ENCODE measurements around the gene NTRK2.

Gene NTRK2

DNA sequence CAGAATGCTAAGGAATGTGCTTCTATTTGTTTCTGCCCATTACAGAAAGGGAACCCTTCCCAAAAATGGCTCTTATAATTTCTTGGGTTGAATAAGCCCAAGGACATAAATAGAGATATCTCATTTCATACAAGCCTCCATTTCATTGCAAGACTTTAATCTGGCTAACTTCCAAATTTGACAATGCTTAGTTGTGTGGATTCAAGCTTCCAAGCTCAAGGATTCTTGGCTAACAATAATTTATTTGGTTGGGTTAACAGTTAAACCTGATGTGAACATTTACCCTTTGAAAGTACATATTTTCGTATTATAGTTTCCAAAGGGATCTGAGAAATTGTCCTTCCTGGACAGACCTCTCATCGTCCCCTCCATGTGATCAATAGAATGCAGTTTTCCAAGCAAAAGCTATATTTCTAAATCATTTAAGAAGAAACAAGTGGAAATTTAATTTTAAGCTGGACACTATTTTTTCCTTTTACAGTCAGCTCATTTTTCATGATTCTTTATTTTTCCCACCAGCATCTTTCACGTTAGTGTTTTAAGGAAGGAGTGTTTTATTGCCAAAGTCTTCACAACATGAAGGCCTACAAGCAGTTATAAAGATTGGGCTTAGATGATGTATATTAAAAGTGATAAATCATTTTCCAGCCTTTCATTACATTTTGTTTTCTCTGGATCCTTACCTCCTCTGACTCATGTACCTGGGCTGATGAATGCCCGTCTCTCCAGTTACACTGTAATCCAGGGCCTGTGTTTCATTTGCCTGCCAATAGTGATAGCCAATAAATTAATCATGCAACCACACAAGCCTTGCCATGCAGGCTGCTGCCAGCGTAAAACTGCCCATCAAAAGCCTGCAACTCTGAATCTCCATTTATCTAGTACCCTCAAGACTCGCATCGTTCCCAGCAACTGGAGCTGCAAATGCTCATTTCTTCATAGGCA is 176.7 kb downstream of the NTRK2 start:
- DNase-seq (ENCODE audit: low read depth in 1 of 2, low spot score in 1 of 2), result no peak
- in situ Hi-C loops (cut with HindIII; ENCODE audit: low pct_unique_long_range_greater_than_20kb, low sequenced_read_pairs), result no loop called here
- TF ChIP-seq JUND (IDR thresholded peaks at IDR 0.05; ENCODE audit: low read depth), result no peak

DNA sequence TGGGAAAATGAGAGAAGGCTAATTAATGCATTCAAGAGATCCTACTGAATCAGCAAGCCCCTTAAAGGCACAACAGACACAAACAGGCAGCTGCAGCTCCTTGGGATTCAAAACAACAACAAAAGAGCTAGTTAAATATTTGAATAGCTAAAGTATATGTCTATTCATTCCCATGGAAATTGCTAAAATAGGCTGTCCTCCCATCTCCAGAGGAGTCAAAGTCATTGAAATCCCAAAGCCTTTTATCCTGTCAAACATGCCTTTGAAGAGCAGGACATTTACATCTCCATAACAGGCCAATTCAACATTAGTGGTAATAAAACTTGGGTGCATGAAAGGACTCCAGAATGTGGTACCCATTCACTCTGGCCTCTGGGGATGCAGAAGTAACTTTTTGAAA is 177.4 kb downstream of the NTRK2 start:
- no peak for TF ChIP-seq JUND (IDR thresholded peaks at IDR 0.05; ENCODE audit: low read depth)
- in situ Hi-C loops (cut with HindIII; ENCODE audit: low pct_unique_long_range_greater_than_20kb, low sequenced_read_pairs), result no loop called here
- no peak for DNase-seq (ENCODE audit: low read depth in 1 of 2, low spot score in 1 of 2)

DNA sequence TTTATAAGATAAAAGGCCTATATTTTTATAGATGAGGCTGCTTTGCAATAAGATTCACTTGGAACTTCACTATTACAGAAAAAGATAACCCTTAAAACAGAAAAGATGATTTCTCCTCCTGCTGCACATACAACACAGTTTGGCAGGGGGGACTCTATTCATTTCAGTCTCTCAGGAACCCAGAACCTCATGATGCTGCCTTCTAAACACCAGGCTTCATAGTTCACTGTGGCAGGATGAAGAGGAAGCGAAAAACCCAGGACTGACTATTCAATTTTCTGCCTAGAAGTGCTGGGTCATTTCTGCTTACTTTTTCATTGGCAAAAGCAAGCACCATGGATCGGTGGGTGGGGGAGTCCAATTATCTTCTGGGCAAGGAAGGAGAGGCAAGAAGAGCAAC is 179.5 kb downstream of the NTRK2 start:
- no peak for DNase-seq (ENCODE audit: low read depth in 1 of 2, low spot score in 1 of 2)
- no peak for TF ChIP-seq JUND (IDR thresholded peaks at IDR 0.05; ENCODE audit: low read depth)
- in situ Hi-C loops (cut with HindIII; ENCODE audit: low pct_unique_long_range_greater_than_20kb, low sequenced_read_pairs), result no loop called here

DNA sequence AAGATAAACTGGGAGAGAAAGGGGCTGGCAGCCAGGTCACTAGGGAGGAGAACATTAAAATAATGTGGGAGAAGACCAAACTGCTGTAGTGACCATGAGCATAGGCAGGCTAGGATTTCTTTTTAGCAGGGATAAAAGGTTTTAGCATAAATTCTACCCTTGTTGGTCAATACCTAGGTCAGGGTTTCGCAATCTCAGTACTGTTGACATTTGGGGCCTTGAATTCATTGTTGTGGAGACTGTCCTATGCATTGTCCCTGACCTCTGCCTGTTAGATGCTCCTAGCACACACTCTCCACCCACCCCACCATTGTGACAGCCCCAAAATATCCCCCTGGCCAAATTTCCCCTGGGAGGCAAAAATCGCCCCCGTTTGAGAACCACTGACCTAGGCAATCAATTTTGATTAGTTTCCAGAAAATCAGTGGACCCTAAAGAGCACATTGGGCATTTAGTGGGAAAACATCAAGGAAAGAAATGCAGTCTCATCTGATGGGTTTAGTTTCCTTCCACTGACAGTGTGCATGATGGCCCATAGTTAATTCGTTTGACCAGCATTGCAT is 181.4 kb downstream of the NTRK2 start:
- in situ Hi-C loops (cut with HindIII; ENCODE audit: low pct_unique_long_range_greater_than_20kb, low sequenced_read_pairs), result no loop called here
- no peak for DNase-seq (ENCODE audit: low read depth in 1 of 2, low spot score in 1 of 2)
- no peak for TF ChIP-seq JUND (IDR thresholded peaks at IDR 0.05; ENCODE audit: low read depth)

DNA sequence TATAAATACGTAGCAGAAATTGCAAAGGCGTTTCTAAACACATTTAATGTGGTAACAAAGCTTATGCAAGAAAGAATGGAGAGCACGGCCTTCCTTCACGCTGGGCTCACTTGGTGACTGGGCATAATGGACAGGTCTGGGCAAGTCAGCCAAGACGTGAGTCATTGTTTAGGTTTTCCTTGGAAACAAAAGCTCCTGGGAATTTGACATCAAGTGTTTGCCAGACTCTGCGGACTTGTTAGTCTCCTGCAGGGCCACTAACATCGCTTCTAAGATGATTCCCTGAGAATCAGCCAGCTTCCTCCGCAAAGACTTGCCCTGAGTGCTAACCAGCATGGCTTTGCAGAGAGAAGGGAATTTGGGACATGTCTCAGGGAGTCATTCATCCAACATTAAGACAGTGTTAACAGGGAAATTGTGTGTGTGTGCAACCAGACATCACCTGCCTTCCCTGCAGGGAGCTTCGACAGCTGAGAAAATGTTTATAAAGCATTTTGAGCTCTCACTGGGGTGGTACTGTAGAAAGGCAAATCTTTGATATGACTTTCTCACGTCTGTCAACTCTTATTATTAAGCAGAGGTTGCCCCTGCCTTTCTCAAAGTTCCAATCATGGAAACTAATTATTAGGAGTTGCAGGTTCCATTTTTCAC is 182.5 kb downstream of the NTRK2 start:
- DNase-seq (ENCODE audit: low read depth in 1 of 2, low spot score in 1 of 2), result peak in 1 of 2 experiments; percentile 83
- no peak for TF ChIP-seq JUND (IDR thresholded peaks at IDR 0.05; ENCODE audit: low read depth)
- in situ Hi-C loops (cut with HindIII; ENCODE audit: low pct_unique_long_range_greater_than_20kb, low sequenced_read_pairs), result no loop called here

DNA sequence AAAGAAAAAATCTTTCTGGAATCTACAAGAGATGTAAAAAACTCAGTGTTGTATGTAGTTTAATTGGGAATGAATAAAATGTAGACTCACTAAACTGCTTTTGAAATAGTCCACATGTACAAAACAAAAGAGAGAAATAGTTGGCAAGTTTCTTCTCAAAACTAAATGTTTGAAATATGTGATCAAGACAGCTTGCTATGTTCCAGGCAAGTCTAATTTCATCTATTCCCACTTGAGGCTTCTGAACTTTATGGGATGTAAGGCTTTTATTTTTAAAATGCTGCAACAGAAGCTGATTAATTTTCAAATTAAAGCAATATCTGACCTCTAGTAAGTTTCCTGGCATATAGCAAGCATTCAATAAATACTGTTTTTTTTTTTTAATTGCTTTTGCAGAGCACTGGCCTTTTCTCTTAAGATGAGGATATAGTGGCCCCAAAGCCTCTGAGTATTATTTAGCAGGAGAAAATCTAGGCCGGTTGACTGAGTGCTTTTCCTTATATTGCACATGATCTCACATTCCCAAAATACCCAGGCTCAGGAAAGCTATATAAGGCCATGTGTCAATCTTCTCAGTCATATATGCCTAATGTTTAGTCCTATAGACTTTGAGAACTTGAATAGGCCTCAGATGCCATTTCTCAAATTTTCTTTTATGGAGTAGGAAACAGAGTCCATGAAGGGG is 183.2 kb downstream of the NTRK2 start:
- in situ Hi-C loops (cut with HindIII; ENCODE audit: low pct_unique_long_range_greater_than_20kb, low sequenced_read_pairs), result no loop called here
- DNase-seq (ENCODE audit: low read depth in 1 of 2, low spot score in 1 of 2), result no peak
- TF ChIP-seq JUND (IDR thresholded peaks at IDR 0.05; ENCODE audit: low read depth), result no peak

DNA sequence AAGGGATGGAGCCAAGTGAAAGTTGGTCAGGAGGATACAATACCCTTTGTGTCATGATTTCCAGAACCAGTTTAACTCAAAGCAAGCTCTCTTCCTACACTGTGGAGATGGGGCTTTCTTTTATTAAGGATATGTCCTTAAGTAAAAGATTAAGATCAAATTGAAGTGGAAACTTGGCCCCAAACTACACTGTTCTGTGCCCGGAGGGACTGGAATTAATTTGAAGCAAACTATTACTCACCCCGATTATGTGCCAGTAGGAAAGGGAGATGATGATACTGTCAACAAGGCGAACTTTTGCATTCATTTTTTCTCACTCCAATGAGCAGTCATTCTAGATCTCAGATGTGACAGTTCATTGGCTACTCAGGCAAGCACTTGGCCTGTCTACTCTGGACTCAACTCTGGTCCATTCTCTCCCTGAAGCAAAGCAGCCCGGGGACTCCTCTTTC is 186.7 kb downstream of the NTRK2 start:
- in situ Hi-C loops (cut with HindIII; ENCODE audit: low pct_unique_long_range_greater_than_20kb, low sequenced_read_pairs), result no loop called here
- DNase-seq (ENCODE audit: low read depth in 1 of 2, low spot score in 1 of 2), result peak in 1 of 2 experiments; percentile 56
- no peak for TF ChIP-seq JUND (IDR thresholded peaks at IDR 0.05; ENCODE audit: low read depth)

DNA sequence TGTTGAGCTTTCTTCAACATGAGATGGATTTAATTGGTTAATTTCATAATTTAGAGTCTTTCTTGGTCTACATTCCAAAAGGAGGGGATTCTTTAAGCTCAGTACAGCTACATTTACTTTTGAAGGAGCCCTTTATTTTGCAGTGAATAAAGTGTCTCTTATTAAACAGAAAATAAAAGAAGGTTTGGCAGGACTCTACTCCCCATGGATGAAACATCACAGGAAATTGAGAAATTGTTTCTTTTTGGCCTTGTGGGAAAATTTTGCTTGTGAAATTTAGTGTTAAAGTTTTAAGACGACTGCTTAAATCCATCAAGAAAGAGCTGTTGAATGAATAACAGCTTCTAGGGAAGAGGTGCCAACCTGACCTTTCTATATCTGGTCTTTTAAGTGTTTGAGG is 187.7 kb downstream of the NTRK2 start:
- TF ChIP-seq JUND (IDR thresholded peaks at IDR 0.05; ENCODE audit: low read depth), result no peak
- DNase-seq (ENCODE audit: low read depth in 1 of 2, low spot score in 1 of 2), result no peak
- in situ Hi-C loops (cut with HindIII; ENCODE audit: low pct_unique_long_range_greater_than_20kb, low sequenced_read_pairs), result no loop called here

DNA sequence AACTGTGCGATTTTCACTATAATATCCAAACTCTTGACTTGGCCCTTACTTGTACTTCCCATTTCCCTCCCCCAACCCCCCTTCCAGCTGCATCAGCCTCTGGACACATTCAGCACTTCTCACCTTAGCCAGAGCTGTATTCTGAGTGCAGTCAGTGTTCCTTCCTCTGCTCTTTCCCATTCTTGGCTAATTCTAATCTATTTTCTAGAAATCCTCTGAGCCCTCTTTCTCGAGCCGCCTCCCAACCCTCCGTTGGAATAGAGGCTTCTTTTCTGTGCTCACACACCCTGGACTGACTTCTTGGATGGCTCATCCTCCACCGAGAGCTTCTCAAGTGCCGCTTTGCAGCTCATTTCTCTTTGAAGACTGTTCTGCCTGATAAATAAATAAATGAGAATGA is 188.8 kb downstream of the NTRK2 start:
- TF ChIP-seq JUND (IDR thresholded peaks at IDR 0.05; ENCODE audit: low read depth), result no peak
- no peak for DNase-seq (ENCODE audit: low read depth in 1 of 2, low spot score in 1 of 2)
- in situ Hi-C loops (cut with HindIII; ENCODE audit: low pct_unique_long_range_greater_than_20kb, low sequenced_read_pairs), result no loop called here

DNA sequence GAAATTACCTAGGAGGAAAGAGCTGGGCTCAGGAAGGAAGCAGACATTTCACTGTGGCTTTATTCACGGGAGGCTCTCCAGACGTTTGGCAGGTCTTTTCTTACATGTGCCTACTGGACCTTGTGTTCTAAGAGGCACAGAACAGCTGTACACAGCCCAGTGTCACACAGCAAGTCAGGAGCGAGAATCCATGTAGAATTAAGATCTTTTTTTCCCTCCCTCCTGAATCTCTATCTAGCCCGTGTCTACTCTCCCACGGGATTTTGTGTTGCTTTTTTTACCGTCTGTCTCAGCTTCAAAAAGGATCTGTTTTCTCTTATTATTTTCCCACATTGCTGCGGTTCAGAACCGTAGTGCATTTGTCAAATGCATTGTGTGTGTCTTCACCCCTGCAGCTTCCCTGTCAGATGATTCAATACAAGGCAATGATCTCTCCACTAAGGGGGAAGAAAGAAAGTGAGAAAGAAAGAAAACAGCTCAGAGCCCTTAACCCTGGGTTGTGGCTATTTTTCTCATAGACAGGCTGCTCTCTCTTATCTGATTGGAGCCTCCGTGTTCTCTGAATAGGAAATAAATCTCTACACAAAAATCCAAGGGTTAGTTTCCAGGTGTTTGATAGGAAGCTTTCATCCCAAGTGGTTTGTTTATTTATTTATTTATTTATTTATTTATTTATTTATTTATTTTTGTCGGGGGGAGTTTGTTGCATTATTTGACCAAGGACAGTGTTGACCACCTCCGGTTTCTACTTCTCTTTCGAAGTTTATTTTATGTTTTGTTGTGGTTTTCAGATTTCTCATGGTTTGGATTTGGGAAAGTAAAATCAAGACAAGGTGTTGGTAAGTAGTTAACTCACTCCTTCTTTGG is 191.0 kb downstream of the NTRK2 start:
- in situ Hi-C loops (cut with HindIII; ENCODE audit: low pct_unique_long_range_greater_than_20kb, low sequenced_read_pairs), result no loop called here
- TF ChIP-seq JUND (IDR thresholded peaks at IDR 0.05; ENCODE audit: low read depth), result no peak
- DNase-seq (ENCODE audit: low read depth in 1 of 2, low spot score in 1 of 2), result no peak

DNA sequence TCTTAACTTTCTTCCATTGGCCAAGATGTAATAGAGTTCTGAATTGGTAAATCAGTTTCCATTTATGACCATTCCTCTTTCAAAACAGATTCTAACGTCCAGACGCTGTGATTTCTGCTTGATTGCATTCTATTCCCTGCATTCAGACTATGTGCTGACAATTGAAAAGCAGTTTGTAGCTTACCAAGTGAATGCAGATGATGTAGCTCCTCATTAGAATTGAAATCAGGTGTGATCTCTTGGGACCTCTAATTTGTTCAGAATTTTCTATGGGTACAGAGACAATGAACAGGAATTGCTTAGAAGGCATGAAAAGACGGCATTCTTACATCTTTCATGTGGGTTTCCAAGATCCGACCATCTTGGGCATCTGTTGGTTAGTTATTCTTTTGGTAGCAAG is 191.9 kb downstream of the NTRK2 start:
- DNase-seq (ENCODE audit: low read depth in 1 of 2, low spot score in 1 of 2), result no peak
- no peak for TF ChIP-seq JUND (IDR thresholded peaks at IDR 0.05; ENCODE audit: low read depth)
- in situ Hi-C loops (cut with HindIII; ENCODE audit: low pct_unique_long_range_greater_than_20kb, low sequenced_read_pairs), result no loop called here

DNA sequence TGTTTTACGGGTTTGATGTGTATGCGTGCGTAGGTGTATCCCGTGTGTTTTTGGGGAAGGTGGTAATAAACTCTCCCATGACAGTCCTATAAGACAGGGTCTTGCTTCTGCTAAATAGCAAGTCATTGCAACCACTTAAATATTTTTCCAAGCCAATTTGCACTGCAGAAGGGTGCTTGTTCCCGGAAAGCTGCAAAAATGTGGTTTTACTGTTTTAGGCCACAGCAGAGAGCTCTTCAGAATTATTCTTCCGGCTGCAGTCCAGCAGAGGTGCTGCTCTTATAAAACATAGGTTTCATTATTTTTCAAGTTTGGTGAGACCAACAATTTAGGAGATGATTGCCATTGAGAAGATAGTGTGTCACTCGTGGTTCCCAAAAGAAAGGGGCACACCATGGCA is 192.8 kb downstream of the NTRK2 start:
- in situ Hi-C loops (cut with HindIII; ENCODE audit: low pct_unique_long_range_greater_than_20kb, low sequenced_read_pairs), result no loop called here
- DNase-seq (ENCODE audit: low read depth in 1 of 2, low spot score in 1 of 2), result no peak
- no peak for TF ChIP-seq JUND (IDR thresholded peaks at IDR 0.05; ENCODE audit: low read depth)

Measured in T47D (cell line).